IMR-90 (cell line): ENCODE data around the gene TUB. TPM values are rescaled to one million over a fixed set of nuclear protein-coding genes. Genes with fewer than 3 reads are reported as not detected.

Experiments used
- ATAC-seq: fragments of 200-7000 bp; cut with Tn5 transposase; 2 replicates; pipeline ENCODE4 v1.9.1; 2020; ENCODE audit warnings: low read depth, mild to moderate bottlenecking, moderate library complexity
- BruUV-seq: library from RNA; stranded (reverse); fragments of 400-500 nt; replicated peaks from 2 replicates; lab custom pipeline; 2021; lab: Mats Ljungman, UMichigan
- CTCF ChIA-PET: fragments of 300-600 bp; formaldehyde crosslinking; extraction: SDS; loops from one replicate; lab custom pipeline; 2021; ENCODE audit warnings: antibody characterized with exemption; lab: Yijun Ruan, JAX
- POLR2A ChIA-PET: fragments of 300-600 bp; sonication (Branson Sonifier 250); formaldehyde crosslinking; loops from one replicate; lab custom pipeline; 2022; ENCODE audit warnings: antibody characterized with exemption; ENCODE audit not compliant: unreplicated experiment; lab: Charles Lee
- DNase-seq: peaks from one replicate; pipeline ENCODE4 v3.0.0; 2013
- H2AFZ ChIP-seq: replicated peaks from 2 replicates; pipeline ENCODE3; 2013; ENCODE audit warnings: low read length, mild to moderate bottlenecking; ENCODE audit not compliant: poor library complexity
- H2AK5ac ChIP-seq: 2 replicates; pipeline ENCODE4 v1.6.1; 2013; ENCODE audit warnings: low read depth, low read length, inconsistent platforms
- H2AK9ac ChIP-seq: replicated peaks from 2 replicates; pipeline ENCODE3; 2013; ENCODE audit warnings: mild to moderate bottlenecking, low read depth, low read length, moderate library complexity; ENCODE audit not compliant: poor library complexity
- H2BK120ac ChIP-seq: 2 replicates; pipeline ENCODE4 v1.6.1; 2013; ENCODE audit warnings: low read depth, low read length, inconsistent platforms
- H2BK15ac ChIP-seq: 3 replicates; pipeline ENCODE4 v1.6.1; 2013; ENCODE audit warnings: low read depth, low read length, inconsistent platforms
- H2BK20ac ChIP-seq: 2 replicates; pipeline ENCODE4 v1.6.1; 2013; ENCODE audit warnings: low read depth, mild to moderate bottlenecking, inconsistent platforms, low read length, moderate library complexity
- H2BK5ac ChIP-seq: 2 replicates; pipeline ENCODE4 v1.6.1; 2013; ENCODE audit warnings: mild to moderate bottlenecking, low read depth, low read length, inconsistent platforms; ENCODE audit not compliant: poor library complexity, severe bottlenecking
- H3K14ac ChIP-seq: replicated peaks from 2 replicates; pipeline ENCODE4 v1.6.1; 2013; ENCODE audit warnings: low read depth, low read length, inconsistent platforms
- H3K18ac ChIP-seq: 2 replicates; pipeline ENCODE4 v1.6.1; 2013; ENCODE audit warnings: low read depth, low read length, control low read depth
- H3K23ac ChIP-seq: 2 replicates; pipeline ENCODE4 v1.6.1; 2013; ENCODE audit warnings: low read depth, low read length, inconsistent platforms
- H3K27ac ChIP-seq: 2 replicates; pipeline ENCODE4 v1.5.1; 2013; ENCODE audit warnings: mild to moderate bottlenecking, control low read depth, low read length; ENCODE audit not compliant: insufficient read depth
- H3K27me3 ChIP-seq: 2 replicates; pipeline ENCODE4 v1.6.1; 2013; ENCODE audit warnings: low read length; ENCODE audit not compliant: control insufficient read depth, insufficient read depth
- H3K36me3 ChIP-seq: 2 replicates; pipeline ENCODE4 v1.6.1; 2013; ENCODE audit warnings: low read length, mixed read lengths; ENCODE audit not compliant: control insufficient read depth, insufficient read depth
- H3K4ac ChIP-seq: 2 replicates; pipeline ENCODE4 v1.6.1; 2013; ENCODE audit warnings: low read depth, low read length, inconsistent platforms
- H3K4me1 ChIP-seq: 2 replicates; pipeline ENCODE4 v1.6.1; 2013; ENCODE audit warnings: low read length, mixed read lengths; ENCODE audit not compliant: control insufficient read depth, insufficient read depth
- H3K4me2 ChIP-seq: 2 replicates; pipeline ENCODE4 v1.6.1; 2013; ENCODE audit warnings: low read depth, mild to moderate bottlenecking, control low read depth, low read length, moderate library complexity
- H3K4me3 ChIP-seq: 2 replicates; pipeline ENCODE4 v1.5.1; 2013; ENCODE audit warnings: low read depth, mild to moderate bottlenecking, control low read depth, low read length, moderate library complexity; ENCODE audit not compliant: insufficient read depth
- H3K56ac ChIP-seq: 2 replicates; pipeline ENCODE4 v1.6.1; 2013; ENCODE audit warnings: low read length, inconsistent platforms; ENCODE audit not compliant: insufficient read depth; ENCODE audit errors: extremely low read depth
- H3K79me1 ChIP-seq, 2 experiments: 2 replicates each; pipeline ENCODE4 v1.6.1; 2013; ENCODE audit warnings: low read length in 2 of 2, inconsistent platforms in 1 of 2, low read depth in 1 of 2
- H3K9ac ChIP-seq: 2 replicates; pipeline ENCODE4 v1.6.1; 2013; ENCODE audit warnings: low read depth, low read length, control low read depth
- H3K9me1 ChIP-seq: 2 replicates; pipeline ENCODE4 v1.6.1; 2013; ENCODE audit warnings: low read length, inconsistent platforms; ENCODE audit not compliant: insufficient read depth
- H3K9me3 ChIP-seq: 2 replicates; pipeline ENCODE4 v1.6.1; 2013; ENCODE audit warnings: low read length; ENCODE audit not compliant: control insufficient read depth, insufficient read depth
- H4K20me1 ChIP-seq: 2 replicates; pipeline ENCODE4 v1.6.1; 2013; ENCODE audit warnings: low read length, inconsistent platforms; ENCODE audit not compliant: insufficient read depth
- H4K5ac ChIP-seq: 2 replicates; pipeline ENCODE4 v1.6.1; 2013; ENCODE audit warnings: mild to moderate bottlenecking, low read depth, low read length, control low read depth
- H4K8ac ChIP-seq, 2 experiments: 2 replicates each; pipeline ENCODE4 v1.6.1; 2013; ENCODE audit warnings: low read depth in 2 of 2, low read length in 2 of 2, control low read depth in 1 of 2, inconsistent platforms in 1 of 2
- H4K91ac ChIP-seq: 2 replicates; pipeline ENCODE4 v1.6.1; 2013; ENCODE audit warnings: low read depth, low read length, inconsistent platforms; ENCODE audit not compliant: insufficient read depth
- CEBPB ChIP-seq: IDR thresholded peaks from 2 replicates; pipeline ENCODE4 v1.6.1; 2012; ENCODE audit warnings: low read depth, low read length, improper control_type of control experiment
- CHD1 ChIP-seq: IDR thresholded peaks from 2 replicates; pipeline ENCODE4 v1.6.1; 2012; ENCODE audit warnings: low read depth, low read length, improper control_type of control experiment
- CTCF ChIP-seq: conservative IDR thresholded peaks from 2 replicates; pipeline ENCODE4 v1.5.1; 2012; ENCODE audit warnings: mild to moderate bottlenecking, low read depth, low read length, improper control_type of control experiment
- ELK1 ChIP-seq: fragments of 150-350 bp; IDR thresholded peaks from 2 replicates; pipeline ENCODE4 v1.6.1; 2016; ENCODE audit warnings: low read depth, mild to moderate bottlenecking, low read length, moderate library complexity, borderline replicate concordance
- MXI1 ChIP-seq: IDR thresholded peaks from 2 replicates; pipeline ENCODE4 v1.6.1; 2012; ENCODE audit warnings: low read depth, mild to moderate bottlenecking, low read length, moderate library complexity, borderline replicate concordance
- POLR2A ChIP-seq: IDR thresholded peaks from 2 replicates; pipeline ENCODE4 v1.6.1; 2012; ENCODE audit warnings: mild to moderate bottlenecking, low read depth, low read length
- RAD21 ChIP-seq: IDR thresholded peaks from 2 replicates; pipeline ENCODE4 v1.6.1; 2012; ENCODE audit warnings: low read length, improper control_type of control experiment
- RFX5 ChIP-seq: IDR thresholded peaks from 2 replicates; pipeline ENCODE4 v1.8.0; 2012; ENCODE audit warnings: low read depth, mild to moderate bottlenecking, low read length, moderate library complexity
- SMC3 ChIP-seq: fragments of 150-350 bp; IDR thresholded peaks from 2 replicates; pipeline ENCODE4 v1.6.1; 2016; ENCODE audit warnings: low read depth, mild to moderate bottlenecking, antibody characterized with exemption, low read length, moderate library complexity
- USF2 ChIP-seq: fragments of 150-350 bp; IDR thresholded peaks from 2 replicates; pipeline ENCODE4 v1.6.1; 2017; ENCODE audit warnings: mild to moderate bottlenecking, antibody characterized with exemption, low read length, low read depth
- WGBS, 2 experiments: methylation state at CpG; one replicate each; pipeline versions ENCODE4 v1.1.5 to v1.1.7; 2013; ENCODE audit warnings: missing lambda C conversion rate in 2 of 2; ENCODE audit not compliant: insufficient read length in 1 of 2; ENCODE audit errors: extremely low coverage in 2 of 2; 5-methylcytosine and 5-hydroxymethylcytosine counted together
- dilution Hi-C: fragments of 300-500 bp; cut with HindIII; formaldehyde crosslinking; loops from one replicate; pipeline ENCODE4 v1.14.3; 2018; ENCODE audit warnings: low sequenced_read_pairs; ENCODE audit not compliant: unreplicated experiment
- in situ Hi-C: fragments of 300-500 bp; cut with MboI; formaldehyde crosslinking; loops from 3 replicates; pipeline ENCODE4 v1.14.3; 2019; ENCODE audit warnings: low sequenced_read_pairs, inconsistent platforms, mixed read lengths
- intact Hi-C: fragments of 100-400 bp; cut with micrococcal nuclease; formaldehyde crosslinking; loops from 2 replicates; pipeline ENCODE4 v1.10.0; 2022
- polyA plus RNA-seq, 3 experiments: library from polyadenylated mRNA; depleted of rRNA; stranded (reverse); fragments of >200 nt; gene quantifications; 2 replicates each; pipeline ENCODE4 v1.2.3, GENCODE V29; 2012; ENCODE audit warnings: low replicate concordance in 1 of 3
- total RNA-seq: library from RNA; depleted of rRNA; stranded (reverse); fragments of >200 nt; gene quantifications from 2 replicates; pipeline ENCODE4 v1.2.3, GENCODE V29; 2012

Gene TUB
- total and polyA plus RNA-seq, 2 of the 4 experiments (the other 2 are of a cell fraction): 11.8 to 12.9 TPM

GRCh38 chr11:8110396-8110795 is 29.4 kb downstream of the TUB start:
- WGBS, 2 experiments: 87% methylated on average over 4 of the region's 4 CpGs; no CpG with 5 or more reads in 1 of the 2 experiments
- no peak for DNase-seq

More at GRCh38 chr11:8110396-8110795, 29.4 kb downstream of the TUB start:
- no peak overlapping the region for H3K9ac ChIP-seq
- no peak overlapping the region for H3K23ac ChIP-seq
- in situ Hi-C loops (no loop called here), dilution Hi-C loops (no loop called here), intact Hi-C loops (no loop called here)
- H3K4ac ChIP-seq: no peak overlapping the region
- H2BK5ac ChIP-seq: no peak overlapping the region
- H3K27me3 ChIP-seq: no peaks in the 10 kb centered on the region
- peaks cover 2% of the 10 kb centered on the region; the same call in 1 of the 2 replicates for H3K36me3 ChIP-seq
- no peak overlapping the region for H3K27ac ChIP-seq
- peaks cover 5% of the 10 kb centered on the region; the same call in 1 of the 2 replicates for H3K9me1 ChIP-seq
- H4K8ac ChIP-seq: no peak overlapping the region
- BruUV-seq: no TSS peak
- TF ChIP-seq SMC3 (no peak), RAD21 (no peak), CTCF (no peak), MXI1 (no peak), USF2 (no peak), CEBPB (no peak), CHD1 (no peak), RFX5 (no peak), POLR2A (no peak), ELK1 (no peak)
- H3K9me3 ChIP-seq: no peaks in the 10 kb centered on the region
- no peaks in the 10 kb centered on the region for H4K20me1 ChIP-seq
- H2BK20ac ChIP-seq: no peak overlapping the region; the same call in 1 of the 2 replicates
- H3K4me2 ChIP-seq: no peak overlapping the region
- no peak overlapping the region for H2BK120ac ChIP-seq
- POLR2A ChIA-PET: no interaction called here
- no peak for ATAC-seq
- H3K4me1 ChIP-seq: peaks cover 6% of the 10 kb centered on the region
- no peak overlapping the region for H3K4me3 ChIP-seq
- H4K5ac ChIP-seq: no peak overlapping the region
- no peaks in the 10 kb centered on the region for H3K79me1 ChIP-seq
- no peak overlapping the region for H3K56ac ChIP-seq
- no peak overlapping the region; the same call in 1 of the 2 replicates for H4K91ac ChIP-seq
- no peak overlapping the region for H2AK9ac ChIP-seq
- no peak overlapping the region for H3K18ac ChIP-seq
- no peak overlapping the region for H2AFZ ChIP-seq
- CTCF ChIA-PET: no interaction called here
- H2BK15ac ChIP-seq: no peak overlapping the region
- no peak overlapping the region; the same call in 1 of the 2 replicates for H3K14ac ChIP-seq
- no peak overlapping the region for H2AK5ac ChIP-seq
